Panc1 (cell line): ENCODE measurements around the gene DCTN3. TPM values are rescaled to one million over a fixed set of nuclear protein-coding genes. Genes with fewer than 3 reads are reported as not detected.

ENCODE experiments used
- ATAC-seq: fragments of 200-7000 bp; cut with Tn5 transposase; 2 replicates; pipeline ENCODE4 v1.9.1; 2020; ENCODE audit warnings: mild to moderate bottlenecking, moderate library complexity
- BruUV-seq: library from RNA; stranded (reverse); fragments of 400-500 nt; replicated peaks from 2 replicates; lab custom pipeline; 2021; lab: Mats Ljungman, UMichigan
- CTCF ChIA-PET: fragments of 300-600 bp; sonication (Branson Sonifier 250); formaldehyde crosslinking; loops from one replicate; lab custom pipeline; 2022; ENCODE audit warnings: antibody characterized with exemption; lab: Charles Lee
- POLR2A ChIA-PET: fragments of 300-600 bp; sonication (Branson Sonifier 250); formaldehyde crosslinking; loops from one replicate; lab custom pipeline; 2022; ENCODE audit warnings: antibody characterized with exemption; lab: Charles Lee
- DNase-seq: peaks from one replicate; pipeline ENCODE4 v3.0.0-alpha.2; 2010; ENCODE audit warnings: low read depth, low spot score
- H3K27ac ChIP-seq: 2 replicates; pipeline ENCODE4 v1.5.1; 2011; ENCODE audit warnings: mild to moderate bottlenecking, low read length, inconsistent platforms
- H3K27me3 ChIP-seq: fragments of 200-500 bp; sonication (Bioruptor generic); 2 replicates; pipeline ENCODE4 v1.6.0; 2014; ENCODE audit warnings: low read length, inconsistent platforms; ENCODE audit not compliant: control insufficient read depth, insufficient read depth
- H3K36me3 ChIP-seq: fragments of 200-500 bp; sonication (Bioruptor generic); 2 replicates; pipeline ENCODE4 v1.5.1; 2014; ENCODE audit warnings: inconsistent platforms, mild to moderate bottlenecking, low read length, moderate library complexity; ENCODE audit not compliant: control insufficient read depth, insufficient read depth
- H3K4me1 ChIP-seq: 2 replicates; pipeline ENCODE4 v1.5.1; 2011; ENCODE audit warnings: inconsistent platforms, mild to moderate bottlenecking, low read length, moderate library complexity; ENCODE audit not compliant: control insufficient read depth, insufficient read depth
- H3K4me3 ChIP-seq, 2 experiments: 2 replicates each; pipeline ENCODE4 v1.5.1; 2011 to 2012; ENCODE audit warnings: low read depth in 2 of 2, low read length in 2 of 2, mild to moderate bottlenecking in 2 of 2, inconsistent platforms in 1 of 2, moderate library complexity in 1 of 2
- H3K9me3 ChIP-seq: fragments of 200-500 bp; sonication (Bioruptor generic); 2 replicates; pipeline ENCODE4 v1.5.1; 2014; ENCODE audit warnings: low read depth, mild to moderate bottlenecking, inconsistent platforms, low read length, moderate library complexity; ENCODE audit not compliant: control insufficient read depth, insufficient read depth
- CTCF ChIP-seq: fragments of 450-650 bp; IDR thresholded peaks from 2 replicates; pipeline ENCODE4 v1.5.1; 2017; ENCODE audit warnings: mild to moderate bottlenecking
- POLR2AphosphoS5 ChIP-seq: IDR thresholded peaks from 2 replicates; pipeline ENCODE4 v1.6.1; 2012; ENCODE audit warnings: mild to moderate bottlenecking, low read depth, low read length, moderate library complexity
- REST ChIP-seq, 2 experiments: IDR thresholded peaks; 2 replicates each; pipeline ENCODE4 v1.6.1; 2011 to 2012; ENCODE audit warnings: low read depth in 2 of 2, control low read depth in 1 of 2, low read length in 1 of 2, mild to moderate bottlenecking in 1 of 2, moderate library complexity in 1 of 2; ENCODE audit not compliant: insufficient read depth in 1 of 2
- SIN3A ChIP-seq: IDR thresholded peaks from 2 replicates; pipeline ENCODE4 v1.6.1; 2012; ENCODE audit warnings: low read depth, mild to moderate bottlenecking, low read length, moderate library complexity, borderline replicate concordance; ENCODE audit not compliant: insufficient read depth
- TCF7L2 ChIP-seq: IDR thresholded peaks from 2 replicates; pipeline ENCODE4 v1.6.1; 2011; ENCODE audit warnings: mild to moderate bottlenecking, low read depth, low read length, inconsistent platforms
- in situ Hi-C: cut with HindIII; loops from 2 replicates; pipeline ENCODE4 v1.10.0; 2016; ENCODE audit warnings: low sequenced_read_pairs, low pct_unique_long_range_greater_than_20kb
- intact Hi-C: fragments of 100-400 bp; cut with micrococcal nuclease; formaldehyde crosslinking; loops from one replicate; pipeline ENCODE4 v1.10.0; 2022; ENCODE audit not compliant: unreplicated experiment
- total RNA-seq: library from RNA; stranded (reverse); gene quantifications from one replicate; pipeline ENCODE4 v1.2.1, GENCODE V29; 2021; ENCODE audit not compliant: unreplicated experiment

DCTN3 gene
- total RNA-seq, 1 experiment from 2014 or later: 110 TPM

- intact Hi-C loops (no loop called here), in situ Hi-C loops (no loop called here)
- ATAC-seq: no peak
- BruUV-seq: no TSS peak
- Histone ChIP-seq H3K4me1 (peaks cover 3% of the 10 kb centered on the region; the same call in 1 of the 2 replicates), H3K9me3 (no peaks in the 10 kb centered on the region), H3K4me3 (no peak overlapping the region), H3K36me3 (no peaks in the 10 kb centered on the region), H3K27me3 (peaks cover 13% of the 10 kb centered on the region), H3K27ac (no peak overlapping the region)
- ChIA-PET CTCF (interaction anchor here (0.6 kb wide), 2 partner anchors 20 to 894 kb away, joined by 3 to 6 read pairs; no protein-coding TSS in a partner anchor), POLR2A (no interaction called here)
- no peak for DNase-seq
- no peak for TF ChIP-seq REST (IDR thresholded peaks at IDR 0.05; ENCODE audit: insufficient read depth in 1 of 2, low read depth in 2 of 2, low read length in 1 of 2)
- TF ChIP-seq SIN3A: no peak
- no peak for TF ChIP-seq TCF7L2
- no peak for TF ChIP-seq POLR2AphosphoS5
- no peak for TF ChIP-seq CTCF
These were observed 4.8 kb upstream of the DCTN3 start for GRCh38 chr9:34625186-34625486.

- no peak for DNase-seq
- ChIA-PET POLR2A (no interaction called here), CTCF (interaction anchor here (0.6 kb wide), 1 partner anchor 20 kb away, joined by 3 read pairs; no protein-coding TSS in a partner anchor)
- H3K27me3 ChIP-seq: peaks cover 13% of the 10 kb centered on the region
- H3K36me3 ChIP-seq: no peaks in the 10 kb centered on the region
- H3K4me3 ChIP-seq: no peak overlapping the region
- no peaks in the 10 kb centered on the region for H3K9me3 ChIP-seq
- H3K4me1 ChIP-seq: peaks cover 5% of the 10 kb centered on the region; the same call in 1 of the 2 replicates
- in situ Hi-C loops (no loop called here), intact Hi-C loops (no loop called here)
- ATAC-seq: no peak
- H3K27ac ChIP-seq: no peak overlapping the region
- BruUV-seq: no TSS peak
- no peak for TF ChIP-seq POLR2AphosphoS5
- no peak for TF ChIP-seq SIN3A
- TF ChIP-seq REST (IDR thresholded peaks at IDR 0.05; ENCODE audit: insufficient read depth in 1 of 2, low read depth in 2 of 2, low read length in 1 of 2): no peak
- no peak for TF ChIP-seq CTCF
- TF ChIP-seq TCF7L2: no peak
These were observed 4.3 kb upstream of the DCTN3 start for GRCh38 chr9:34624475-34625185.
